GM18867 (cell line): ENCODE data around the gene RAB11FIP5.
"Not testable (repeated sequence)": the region's sequence is repeated elsewhere in the genome, so short reads cannot be mapped to it uniquely, and the experiment has no call there.

ENCODE experiments used
- ATAC-seq: cut with Tn5 transposase; IDR thresholded peaks from one replicate; pipeline ENCODE4 v1.9.1; 2021; ENCODE audit warnings: mild to moderate bottlenecking, moderate library complexity; ENCODE audit not compliant: unreplicated experiment

Gene RAB11FIP5, protein sequence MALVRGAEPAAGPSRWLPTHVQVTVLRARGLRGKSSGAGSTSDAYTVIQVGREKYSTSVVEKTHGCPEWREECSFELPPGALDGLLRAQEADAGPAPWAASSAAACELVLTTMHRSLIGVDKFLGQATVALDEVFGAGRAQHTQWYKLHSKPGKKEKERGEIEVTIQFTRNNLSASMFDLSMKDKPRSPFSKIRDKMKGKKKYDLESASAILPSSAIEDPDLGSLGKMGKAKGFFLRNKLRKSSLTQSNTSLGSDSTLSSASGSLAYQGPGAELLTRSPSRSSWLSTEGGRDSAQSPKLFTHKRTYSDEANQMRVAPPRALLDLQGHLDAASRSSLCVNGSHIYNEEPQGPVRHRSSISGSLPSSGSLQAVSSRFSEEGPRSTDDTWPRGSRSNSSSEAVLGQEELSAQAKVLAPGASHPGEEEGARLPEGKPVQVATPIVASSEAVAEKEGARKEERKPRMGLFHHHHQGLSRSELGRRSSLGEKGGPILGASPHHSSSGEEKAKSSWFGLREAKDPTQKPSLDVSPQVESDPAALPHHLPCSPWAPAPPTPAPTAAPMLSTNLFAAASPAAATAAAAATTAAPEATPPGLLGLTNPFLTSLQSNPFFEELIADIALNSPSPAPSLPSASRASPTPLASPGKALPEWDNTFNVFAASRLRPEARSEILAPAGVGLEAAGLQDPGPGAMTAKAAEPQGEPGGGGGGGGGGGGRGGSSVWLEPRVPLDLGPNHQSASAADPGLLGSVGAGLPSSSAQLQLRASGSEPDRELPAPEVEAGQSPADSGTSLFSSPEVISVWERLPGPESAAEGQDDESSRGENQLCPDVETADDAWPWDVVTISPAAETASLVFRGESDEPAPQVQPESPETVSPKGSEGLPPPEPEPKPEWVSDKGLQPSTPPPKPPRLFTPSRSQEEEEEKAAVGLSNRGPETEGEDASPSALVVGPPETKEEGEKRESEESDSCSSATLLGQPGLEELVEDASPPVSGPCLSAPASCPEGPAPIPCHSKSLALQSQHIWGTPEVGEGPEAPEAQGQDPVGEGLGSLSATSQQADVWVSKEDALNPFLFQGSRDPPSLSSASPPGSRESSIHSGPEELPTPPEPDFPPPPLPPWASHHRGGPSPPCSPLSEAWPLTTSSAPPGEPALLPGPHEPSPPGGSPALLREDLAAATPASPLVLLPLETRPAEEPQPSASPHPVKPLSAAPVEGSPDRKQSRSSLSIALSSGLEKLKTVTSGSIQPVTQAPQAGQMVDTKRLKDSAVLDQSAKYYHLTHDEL (N-terminal part only)

DNA sequence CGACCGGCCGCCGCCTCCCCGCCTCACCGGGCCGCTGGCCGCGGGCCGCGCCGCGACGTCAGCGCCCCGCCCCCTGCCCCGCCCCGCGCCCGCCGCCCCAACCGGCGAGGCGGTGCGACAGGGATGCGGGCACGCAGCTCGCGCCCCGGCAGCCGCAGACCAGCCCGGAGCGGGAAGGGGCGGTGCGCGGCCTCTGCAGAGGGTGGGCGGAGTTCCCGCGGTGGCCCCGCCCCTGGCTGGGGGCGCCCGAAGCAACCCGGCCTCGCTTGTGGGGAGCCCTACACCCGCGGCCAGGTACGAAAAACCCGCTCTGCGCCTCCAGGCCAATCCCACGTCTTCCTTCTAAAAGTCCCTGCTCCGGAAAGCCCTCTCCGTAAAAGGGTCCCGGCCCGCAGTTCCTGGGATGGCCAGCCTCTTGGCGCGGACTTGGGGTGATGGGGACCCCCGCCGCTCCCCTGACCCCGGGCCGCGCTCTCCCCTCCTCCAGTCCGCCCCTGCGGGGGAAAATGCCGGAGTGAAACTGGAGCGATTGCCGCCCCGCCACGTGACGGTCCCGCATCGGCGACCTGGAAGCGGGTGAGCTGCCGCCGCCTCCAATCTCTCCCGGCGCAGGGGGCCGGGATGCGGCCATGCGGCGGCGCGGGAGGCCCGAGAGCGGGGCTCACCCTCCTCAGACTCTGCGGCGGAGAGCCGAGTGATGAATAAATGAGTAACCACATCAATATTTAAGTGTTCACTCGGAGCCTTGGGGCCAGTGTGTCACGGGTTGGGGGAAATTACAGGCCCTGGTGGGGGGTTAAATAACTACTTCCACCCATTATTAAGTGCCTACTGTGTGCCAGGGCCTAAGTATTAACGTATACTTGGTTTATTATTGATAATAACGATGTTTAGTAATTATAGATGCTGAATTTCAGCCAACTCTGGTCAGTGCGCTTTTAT lies at the start of gene RAB11FIP5:
Gene RAB11FIP5 (minus strand): TSS at position 36 of the 942 bp plus-strand sequence. CDS start 171 bp downstream, outside the sequence.
- ATAC-seq = peak; percentile 86

DNA sequence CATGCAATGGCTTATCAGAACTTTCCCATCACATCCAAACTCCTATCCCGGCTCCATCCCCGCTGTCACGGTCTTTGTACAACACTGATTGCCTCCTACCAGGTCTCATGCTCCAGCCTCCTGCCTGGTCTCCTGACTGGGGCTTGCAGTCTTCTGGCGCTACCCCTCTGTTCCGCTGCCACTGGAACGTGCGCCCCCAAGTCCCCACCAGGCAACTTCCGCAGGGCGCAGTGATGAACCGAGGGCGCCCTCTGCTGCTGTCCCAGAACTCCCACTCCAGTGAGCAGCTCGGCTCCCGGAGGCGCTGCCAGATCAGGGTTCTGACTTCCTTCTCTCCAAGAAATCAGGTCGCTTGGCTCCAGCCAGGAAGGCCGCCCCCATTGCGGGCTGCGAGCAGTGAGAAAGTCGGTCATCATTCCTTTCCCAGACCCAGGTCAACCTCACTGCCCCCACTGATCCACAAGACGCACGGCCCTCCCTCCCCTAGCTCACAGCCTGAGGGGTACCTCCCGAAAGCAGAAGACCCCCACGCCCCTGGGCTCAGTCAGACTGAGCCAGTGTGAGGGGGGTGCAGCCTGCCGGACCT lies 43.9 kb upstream of the RAB11FIP5 start:
- no peak for ATAC-seq

DNA sequence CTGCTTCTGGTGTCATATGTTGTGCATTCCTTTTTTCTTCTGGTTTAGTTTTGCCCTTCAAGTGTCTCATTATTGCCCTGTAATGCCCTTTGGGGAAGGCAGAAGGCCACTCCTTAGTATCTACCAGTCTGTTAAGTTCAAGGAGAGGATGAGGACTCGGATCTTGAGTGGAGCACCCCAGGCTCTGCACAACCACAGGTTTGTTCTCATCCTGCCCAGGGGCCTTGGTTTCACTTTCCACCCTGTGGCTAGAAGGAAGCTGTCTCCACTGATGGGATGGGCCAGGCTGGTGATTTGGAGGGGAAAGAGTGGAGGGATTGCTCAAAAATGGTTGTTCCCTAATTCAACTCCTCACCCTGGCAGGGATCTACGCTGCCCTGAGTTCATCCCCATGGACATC lies 30.2 kb upstream of the RAB11FIP5 start:
- no peak for ATAC-seq

DNA sequence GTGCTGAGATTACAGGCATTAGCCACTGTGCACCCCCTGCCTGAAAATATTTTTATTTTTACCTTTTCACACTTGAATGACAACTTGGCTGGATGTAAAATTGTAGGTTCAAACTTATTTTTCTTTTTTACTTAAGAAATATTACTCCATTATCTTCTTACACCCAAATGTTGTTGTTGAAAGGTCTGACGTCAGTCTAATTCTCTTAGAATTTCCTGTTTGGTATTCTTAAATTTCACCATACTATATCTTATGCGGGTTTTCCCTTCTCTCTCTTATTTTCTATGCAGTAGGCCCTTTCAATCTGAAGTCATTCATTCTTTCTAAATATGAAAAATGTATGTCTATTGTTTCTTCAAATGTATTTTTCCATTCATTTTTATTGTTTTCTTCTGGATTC lies 29.1 kb upstream of the RAB11FIP5 start:
- no peak for ATAC-seq

DNA sequence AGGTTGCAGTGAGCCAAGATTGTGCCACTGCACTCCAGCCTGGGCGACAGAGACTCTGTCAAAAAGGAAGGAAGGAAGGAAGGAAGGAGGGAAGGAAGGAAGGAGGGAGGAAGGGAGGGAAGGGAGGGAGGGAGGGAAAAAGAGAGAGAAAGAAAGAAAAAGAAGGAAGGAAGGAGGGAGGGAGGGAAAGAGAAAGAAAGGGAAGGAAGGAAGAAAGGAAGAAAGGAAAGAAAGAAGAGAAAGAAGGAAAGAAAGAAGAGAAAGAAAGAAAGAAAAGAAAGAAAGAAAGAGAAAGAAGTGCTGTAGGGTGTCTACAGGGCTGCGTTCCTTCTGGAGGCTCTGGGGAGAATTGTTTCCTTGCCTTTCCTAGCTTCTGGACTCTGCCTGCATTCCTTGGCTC lies 22.5 kb upstream of the RAB11FIP5 start:
- ATAC-seq = no peak

DNA sequence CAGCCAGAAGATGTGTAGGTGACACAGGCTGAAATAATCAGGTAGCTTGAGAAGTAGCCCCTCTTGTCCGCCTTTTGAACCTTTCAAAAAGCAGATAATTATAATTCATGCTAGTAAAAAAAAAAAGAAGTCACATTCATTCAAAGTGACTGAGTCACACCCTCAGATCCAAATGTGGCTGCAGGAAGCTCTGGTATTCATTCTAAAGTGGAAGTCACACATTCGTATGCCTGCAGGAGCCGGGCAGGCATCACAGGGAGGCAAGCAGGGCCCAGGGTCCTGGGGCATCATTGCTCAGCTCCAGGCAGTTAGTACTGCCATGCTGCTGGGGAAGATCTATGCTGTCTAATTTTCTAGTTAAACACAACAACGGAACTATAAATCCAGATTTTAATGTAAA lies 21.7 kb upstream of the RAB11FIP5 start:
- no peak for ATAC-seq

DNA sequence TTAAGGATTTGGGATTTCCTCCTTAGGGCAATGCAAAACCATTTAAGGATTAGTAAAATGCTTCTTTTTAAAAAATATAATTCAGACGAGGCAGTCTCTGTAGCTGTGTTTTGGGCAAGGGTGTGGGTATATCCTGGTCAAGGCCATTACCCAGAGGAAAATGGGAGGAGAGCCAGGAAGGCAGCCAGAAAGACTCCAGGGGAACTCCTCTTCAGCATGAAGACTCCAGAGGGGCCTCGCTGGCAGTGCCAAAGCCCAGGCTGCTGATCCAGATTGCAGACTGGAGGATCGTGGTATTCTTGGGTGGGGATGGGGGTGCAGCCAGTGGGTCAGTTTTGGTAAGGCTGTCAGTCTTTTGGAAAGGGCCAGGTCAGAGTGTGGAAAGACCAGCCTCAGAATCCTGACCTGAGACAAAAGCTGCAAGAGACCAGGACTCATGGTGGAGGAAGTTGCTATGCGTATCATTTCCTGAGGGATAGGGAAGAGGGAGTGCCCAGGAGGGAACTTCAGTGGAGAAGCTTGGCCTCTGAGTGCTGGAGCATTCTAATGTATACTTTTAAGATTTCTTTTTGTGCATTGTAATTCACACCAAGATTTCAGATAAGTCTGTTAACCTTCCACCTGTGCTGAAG lies 20.9 kb upstream of the RAB11FIP5 start:
- no peak for ATAC-seq

DNA sequence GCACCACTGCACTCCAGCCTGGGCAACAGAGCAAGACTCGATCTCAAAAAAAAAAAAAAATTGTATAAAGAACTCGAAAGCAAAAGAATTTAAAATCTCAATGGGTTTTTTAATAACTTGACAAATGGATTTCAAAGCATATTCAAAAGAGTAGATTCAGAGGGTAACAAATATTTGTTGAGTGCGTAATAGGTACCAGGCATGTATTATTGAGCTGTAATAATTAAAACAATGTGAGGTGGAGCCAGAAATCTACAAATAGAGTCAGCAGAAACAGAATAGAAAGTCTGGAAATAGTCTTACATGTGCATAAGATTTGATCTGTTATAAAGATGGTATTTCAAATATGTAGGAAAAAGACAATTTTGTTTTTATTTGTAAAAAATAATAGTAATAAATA lies 19.1 kb upstream of the RAB11FIP5 start:
- ATAC-seq = no peak

DNA sequence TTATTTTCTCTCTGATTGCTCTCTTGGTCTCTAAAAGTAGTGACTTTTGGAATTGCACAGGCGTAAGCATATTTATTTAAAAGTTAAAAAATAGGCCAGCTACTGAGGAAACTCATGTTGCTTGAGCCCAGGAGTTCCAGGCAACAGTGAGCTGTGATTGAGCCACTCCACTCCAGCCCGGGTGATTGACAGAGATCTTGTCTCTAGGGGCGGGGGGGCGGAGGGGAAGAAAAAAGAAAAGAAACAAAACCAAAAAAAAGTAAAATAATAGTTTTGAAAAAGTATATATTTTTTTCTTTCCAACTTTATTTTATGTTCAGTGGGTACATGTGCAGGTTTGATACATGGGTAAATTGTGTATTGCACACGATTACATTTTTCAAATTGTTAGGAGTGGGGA lies 18.0 kb upstream of the RAB11FIP5 start:
- no peak for ATAC-seq

DNA sequence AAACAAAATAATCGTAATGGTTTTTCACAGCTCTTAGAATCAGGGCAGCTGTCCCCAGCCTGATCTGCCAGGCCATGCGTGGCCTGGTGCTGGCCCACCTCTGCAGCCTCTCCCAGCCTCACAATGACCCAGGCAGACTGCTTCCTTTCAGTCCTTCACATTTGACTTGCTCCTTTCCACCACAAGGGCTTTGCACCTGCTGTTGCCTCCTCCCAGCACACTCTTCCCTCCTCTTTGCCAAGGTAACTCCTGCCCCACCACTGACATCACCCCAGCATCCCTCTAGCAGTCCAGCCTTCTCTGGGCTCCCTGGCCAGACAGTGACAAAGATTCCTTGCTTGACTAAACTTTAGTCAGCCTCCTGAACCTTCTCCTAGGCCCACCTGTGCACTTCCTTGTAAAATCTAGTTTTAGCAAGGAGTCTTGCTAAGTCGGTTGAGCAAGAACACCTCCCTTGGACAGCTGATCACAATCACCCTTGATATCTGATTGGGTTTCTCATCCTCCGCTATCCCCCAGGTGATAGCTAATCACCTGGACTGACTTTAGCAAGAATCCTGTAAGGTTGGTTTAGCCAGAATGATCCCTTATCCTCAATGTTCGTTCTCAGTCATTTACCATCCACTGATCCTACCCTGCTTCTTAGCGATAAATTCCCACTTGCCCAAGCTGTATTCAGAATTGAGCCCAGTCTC lies 16.2 kb upstream of the RAB11FIP5 start:
- no peak for ATAC-seq

DNA sequence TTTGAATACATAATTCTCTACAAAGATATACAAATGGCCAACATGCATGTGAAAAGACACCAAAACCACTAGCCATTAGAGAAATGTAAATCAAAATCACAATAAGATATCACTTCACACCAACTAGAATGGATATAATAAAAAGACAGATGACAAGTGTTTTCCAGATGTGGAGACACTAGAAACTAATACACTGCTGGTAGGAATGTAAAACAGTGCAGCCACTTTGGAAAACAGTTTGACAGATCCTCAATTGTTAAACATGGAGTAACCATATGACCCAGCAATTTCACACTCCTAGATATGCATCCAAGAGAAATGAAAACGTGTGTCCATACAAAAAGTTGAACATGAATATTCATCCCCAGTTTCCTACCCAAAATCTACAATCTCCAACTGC lies 9.8 kb upstream of the RAB11FIP5 start:
- ATAC-seq = no peak

DNA sequence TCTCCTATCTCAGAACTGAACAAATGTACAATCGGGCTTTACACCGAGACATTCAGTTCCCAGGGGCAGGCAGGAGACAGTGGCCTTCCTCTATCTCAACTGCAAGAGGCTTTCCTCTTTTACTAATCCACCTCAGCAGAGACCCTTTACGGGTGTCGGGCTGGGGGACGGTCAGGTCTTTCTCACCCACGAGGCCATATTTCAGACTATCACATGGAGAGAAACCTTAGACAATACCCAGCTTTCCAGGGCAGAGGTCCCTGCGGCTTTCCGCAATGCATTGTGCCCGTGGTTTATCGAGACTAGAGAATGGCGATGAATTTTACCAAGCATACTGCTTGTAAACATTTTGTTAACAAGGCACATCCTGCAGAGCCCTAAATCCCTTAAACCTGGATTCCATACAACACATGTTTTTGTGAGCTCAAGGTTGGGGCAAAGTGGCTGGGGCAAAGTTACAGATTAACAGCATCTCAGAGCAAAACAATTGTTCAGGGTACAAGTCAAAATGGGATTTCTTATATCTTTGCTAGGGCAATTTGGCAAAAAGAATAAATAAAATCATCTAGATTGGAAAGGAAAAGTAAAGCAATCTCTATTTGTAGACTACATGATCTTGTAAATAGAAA lies 7.0 kb upstream of the RAB11FIP5 start:
- not testable (repeated sequence) for ATAC-seq

DNA sequence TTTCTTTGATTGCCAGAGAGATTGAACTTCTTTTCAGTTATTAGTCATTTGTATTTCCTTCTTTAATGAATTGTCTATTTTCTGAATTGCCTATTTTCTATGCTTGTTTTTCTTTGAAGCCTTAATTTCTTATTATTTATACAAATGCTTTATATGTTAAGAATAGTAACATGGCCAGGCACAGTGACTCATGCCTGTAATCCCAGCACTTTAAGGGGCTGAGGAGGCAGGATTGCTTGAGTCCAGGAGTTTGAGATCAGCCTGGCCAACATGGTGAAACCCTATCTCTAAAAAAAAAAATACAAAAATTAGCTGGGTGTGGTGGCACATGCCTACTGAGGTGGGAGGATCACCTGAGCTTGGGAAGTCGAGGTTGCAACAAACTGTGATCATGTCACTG lies 4.7 kb upstream of the RAB11FIP5 start:
- ATAC-seq = no peak

DNA sequence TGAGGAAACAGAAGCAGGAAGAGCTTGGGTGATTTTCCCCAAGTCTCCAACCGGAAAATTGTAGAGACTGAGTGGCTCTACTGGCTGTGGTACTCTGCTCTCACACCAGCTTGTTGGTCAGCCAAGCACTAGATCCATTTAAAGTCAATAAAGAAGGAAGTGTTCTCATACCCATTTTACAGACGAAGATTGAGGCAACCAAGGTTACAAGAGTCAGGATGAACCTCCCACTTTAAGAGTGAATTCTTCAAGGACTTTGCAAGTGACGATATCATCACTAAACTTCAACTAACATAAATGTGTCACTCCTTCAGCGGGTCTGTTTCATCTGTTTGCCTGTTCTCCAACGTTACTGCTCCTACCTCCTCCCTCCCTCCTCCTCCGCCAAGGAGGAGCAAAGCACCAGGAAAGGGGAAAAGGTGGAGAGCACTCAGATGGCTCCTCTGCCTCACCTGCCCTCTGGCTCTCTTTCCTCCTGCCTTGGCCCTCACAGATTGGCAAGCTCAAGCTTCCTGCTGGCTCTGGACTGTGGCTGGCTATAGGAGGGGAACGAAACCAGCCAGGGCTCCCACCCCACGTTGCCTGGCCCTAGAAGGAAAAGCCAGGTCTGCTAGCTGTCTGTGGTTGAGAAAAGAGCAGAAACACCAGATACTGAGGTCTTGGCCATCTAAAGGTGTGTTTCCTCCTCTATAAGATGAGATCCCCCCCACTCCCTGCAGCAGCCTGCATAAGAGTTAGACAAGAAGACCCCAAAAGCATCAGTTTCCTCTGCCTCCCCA lies 3.6 kb upstream of the RAB11FIP5 start:
- ATAC-seq = no peak

DNA sequence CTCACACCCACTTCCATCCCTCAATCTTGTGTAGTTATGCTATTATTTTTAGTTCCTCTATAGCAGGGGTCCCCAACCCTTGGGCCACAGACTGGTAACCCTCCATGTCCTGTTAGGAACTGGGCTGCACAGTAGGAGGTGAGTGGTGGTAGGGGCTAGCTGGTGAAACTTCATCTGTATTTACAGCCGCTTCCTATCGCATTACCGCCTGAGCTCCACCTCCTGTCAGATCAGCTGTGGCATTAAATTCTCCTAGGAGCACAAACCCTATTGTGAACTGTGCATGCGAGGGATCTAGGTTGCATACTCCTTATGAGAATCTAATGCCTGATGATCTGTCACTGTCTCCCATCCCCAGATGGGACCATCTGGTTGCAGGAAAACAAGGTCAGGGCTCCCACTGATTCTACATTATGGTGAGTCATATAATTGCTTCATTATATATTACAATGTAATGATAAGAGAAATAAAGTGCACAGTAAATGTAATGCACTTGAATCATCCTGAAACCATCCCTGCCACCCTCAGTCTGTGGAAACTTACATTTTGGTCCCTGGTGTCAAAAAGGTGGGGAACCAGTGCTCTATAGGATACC lies 1.6 kb upstream of the RAB11FIP5 start:
- ATAC-seq = no peak

DNA sequence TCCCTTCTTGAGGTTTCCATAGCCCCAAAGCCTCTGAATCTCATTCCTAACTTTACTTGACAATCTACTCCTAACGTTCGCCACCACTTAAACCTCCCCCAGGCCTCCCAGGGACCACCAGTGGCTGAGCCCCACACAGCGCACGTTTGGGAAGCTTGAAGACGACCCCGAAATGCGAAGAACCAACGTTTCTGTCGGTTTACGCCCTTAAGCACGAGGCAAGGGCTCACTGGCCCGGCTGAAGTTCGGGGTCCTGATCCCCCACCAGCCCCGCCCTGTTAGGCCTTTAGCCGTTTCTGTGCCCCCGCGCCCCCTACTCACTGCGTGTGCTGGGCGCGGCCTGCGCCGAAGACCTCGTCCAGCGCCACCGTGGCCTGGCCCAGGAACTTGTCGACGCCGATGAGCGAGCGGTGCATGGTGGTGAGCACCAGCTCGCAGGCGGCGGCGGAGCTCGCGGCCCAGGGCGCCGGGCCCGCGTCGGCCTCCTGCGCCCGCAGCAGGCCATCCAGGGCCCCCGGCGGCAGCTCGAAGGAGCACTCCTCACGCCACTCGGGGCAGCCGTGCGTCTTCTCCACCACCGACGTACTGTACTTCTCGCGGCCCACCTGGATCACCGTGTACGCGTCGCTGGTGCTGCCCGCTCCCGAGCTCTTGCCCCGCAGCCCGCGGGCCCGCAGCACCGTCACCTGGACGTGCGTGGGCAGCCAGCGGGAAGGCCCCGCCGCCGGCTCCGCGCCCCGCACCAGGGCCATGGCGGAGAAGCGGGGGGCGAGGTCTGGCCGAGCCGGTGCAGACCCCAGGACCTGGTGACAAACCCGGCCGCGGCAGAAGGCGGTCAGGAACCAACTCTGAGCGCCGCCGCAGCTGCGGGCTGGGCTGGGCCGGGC lies 479 bp downstream of the RAB11FIP5 start:
- ATAC-seq = peak; percentile 19
